GM11168 (cell line): Measurements from ENCODE around the gene ADAM12.
"Not testable (repeated sequence)": the region's sequence is repeated elsewhere in the genome, so short reads cannot be mapped to it uniquely, and the experiment has no call there.

Source experiments
- in situ Hi-C: fragments of 300-500 bp; cut with MboI; formaldehyde crosslinking; loops from one replicate; pipeline ENCODE4 v1.12.0; 2022; ENCODE audit warnings: low sequenced_read_pairs; ENCODE audit not compliant: unreplicated experiment

Gene ADAM12

DNA sequence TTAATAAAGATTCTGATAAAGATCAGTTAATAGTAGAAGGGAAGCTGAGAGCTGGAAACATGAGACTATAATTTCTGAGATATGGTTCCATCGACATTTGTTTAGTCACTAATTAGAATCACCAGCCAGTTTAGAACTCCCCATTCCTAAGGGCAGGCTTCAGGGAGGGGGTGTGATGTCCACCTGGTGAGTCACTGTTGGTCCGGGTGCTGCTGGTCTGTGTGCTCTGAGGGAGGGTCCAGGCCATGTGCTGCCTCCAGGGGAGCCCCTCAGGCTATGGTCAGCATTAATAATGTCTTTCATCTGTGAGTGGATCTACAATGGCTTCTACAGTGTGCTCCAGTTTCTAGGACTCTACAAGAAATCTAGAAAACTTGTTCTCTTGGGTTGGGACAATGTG is 115.8 kb downstream of the ADAM12 start:
- in situ Hi-C loops, result no loop called here

GRCh38 chr10:126270111-126270510 is 118.2 kb downstream of the ADAM12 start:
- in situ Hi-C loops, result no loop called here

DNA sequence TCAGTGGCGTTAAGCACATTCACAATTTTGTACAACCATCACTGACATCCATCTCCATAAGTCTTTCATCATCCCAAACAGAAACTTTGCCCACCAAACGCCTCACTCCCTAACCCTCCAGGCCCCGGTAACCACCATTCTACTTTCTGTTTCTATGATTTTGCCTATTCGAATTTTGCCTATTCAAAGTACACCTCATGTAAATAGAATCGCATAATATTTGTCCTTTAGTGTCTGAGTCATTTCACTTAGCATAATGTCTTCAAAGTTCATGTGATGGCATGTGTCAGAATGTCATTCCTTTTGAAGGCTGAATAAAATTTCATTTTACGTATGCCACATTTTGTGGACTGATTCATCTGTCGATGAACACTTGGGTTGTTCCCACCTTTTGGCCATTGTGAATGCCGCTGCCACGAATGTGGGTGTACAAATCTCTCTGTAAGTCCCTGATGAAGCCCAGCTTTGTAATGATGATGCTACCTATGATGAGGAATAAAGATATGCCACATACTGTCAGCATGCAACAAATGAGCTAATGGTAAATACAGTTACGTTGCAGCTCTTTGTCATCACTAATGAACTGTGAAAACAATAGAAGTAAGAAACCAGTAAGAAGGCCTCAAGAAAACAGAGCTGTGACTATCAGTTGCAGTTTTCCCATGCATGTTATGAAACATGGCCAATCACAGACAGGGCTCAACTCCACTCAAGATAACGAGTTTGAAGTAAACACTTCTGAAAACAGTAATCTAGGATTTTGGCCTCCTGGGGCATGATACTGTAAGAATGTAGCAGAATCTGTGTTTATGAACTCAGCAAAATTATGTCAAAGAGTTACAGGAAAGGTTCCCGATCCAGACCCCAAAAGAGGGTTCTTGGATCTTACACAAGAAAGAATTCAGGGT is 120.0 kb downstream of the ADAM12 start:
- in situ Hi-C loops, result no loop called here

DNA sequence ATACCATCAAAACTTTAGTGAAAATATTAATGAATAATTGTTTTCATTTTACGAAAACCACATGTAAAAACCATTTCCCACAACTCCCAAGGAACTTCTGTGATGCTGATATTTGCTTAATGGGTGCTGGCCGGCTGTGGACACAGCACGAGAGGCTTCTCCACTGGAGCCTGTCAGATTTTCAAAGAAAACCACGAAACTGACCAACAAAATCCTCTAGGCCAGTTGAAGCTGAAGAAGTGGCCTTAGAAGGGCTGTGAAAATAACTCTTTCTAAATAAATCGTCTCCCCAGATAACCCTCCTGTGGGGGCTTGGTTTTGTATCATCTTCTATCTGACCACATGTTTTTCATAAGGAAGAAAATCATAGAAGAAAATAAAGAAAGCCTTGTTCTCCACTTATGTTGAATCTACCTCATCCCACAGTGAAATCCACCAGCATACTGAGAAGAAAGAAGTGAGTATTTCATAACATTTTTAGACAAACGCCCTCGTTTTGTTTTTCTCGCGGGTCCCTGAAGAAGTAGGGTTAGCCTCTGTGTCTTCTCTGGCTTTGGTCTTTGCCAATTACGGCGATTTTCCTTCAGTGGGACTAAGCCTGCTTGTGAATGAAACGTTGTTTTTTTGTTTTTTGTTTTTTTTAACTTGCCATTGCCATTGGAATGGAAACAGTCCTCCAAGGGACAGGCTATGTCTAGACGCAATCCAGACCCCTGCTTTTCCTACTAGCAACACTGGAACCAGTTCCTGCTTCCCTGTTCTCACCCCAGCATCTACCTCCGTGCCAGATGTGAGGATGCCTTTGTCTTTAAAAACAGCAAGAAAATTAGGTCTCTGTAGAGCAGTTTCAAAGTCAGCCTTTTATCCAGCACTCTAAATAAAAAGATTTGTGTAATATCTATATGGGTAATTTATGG is 123.9 kb downstream of the ADAM12 start:
- in situ Hi-C loops, result no loop called here

- in situ Hi-C loops, result no loop called here
Observed at GRCh38 chr10:126263006-126263676, 125.1 kb downstream of the ADAM12 start.

- in situ Hi-C loops, result no loop called here
Observed at GRCh38 chr10:126262233-126262838, 125.9 kb downstream of the ADAM12 start.

GRCh38 chr10:126259760-126260479 is 128.4 kb downstream of the ADAM12 start:
- in situ Hi-C loops, result no loop called here

- in situ Hi-C loops, result no loop called here
Observed at GRCh38 chr10:126256864-126257263, 131.4 kb downstream of the ADAM12 start.

- in situ Hi-C loops, result no loop called here
Observed at GRCh38 chr10:126255313-126255712, 133.0 kb downstream of the ADAM12 start.

DNA sequence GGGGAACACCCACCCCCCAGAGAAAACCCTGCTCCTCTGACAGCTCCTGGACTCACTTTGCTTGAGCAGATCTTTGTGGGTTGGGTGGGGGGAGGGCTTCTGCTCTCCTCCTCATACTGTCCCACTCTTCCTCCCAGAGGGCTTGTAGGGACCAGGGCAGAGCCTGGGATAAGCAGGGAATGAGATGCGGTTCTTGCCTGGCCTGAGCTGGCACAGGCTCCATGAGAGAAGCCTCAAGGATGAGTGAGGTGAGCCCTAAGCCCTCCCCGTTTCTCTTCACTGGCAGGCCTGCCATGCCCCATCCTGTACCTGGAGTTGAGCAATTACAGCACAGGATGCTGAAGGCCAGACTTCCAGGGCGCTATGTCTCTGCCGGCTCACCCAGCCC is 134.7 kb downstream of the ADAM12 start:
- in situ Hi-C loops, result no loop called here

GRCh38 chr10:126252884-126253610 is 135.2 kb downstream of the ADAM12 start:
- in situ Hi-C loops, result no loop called here

DNA sequence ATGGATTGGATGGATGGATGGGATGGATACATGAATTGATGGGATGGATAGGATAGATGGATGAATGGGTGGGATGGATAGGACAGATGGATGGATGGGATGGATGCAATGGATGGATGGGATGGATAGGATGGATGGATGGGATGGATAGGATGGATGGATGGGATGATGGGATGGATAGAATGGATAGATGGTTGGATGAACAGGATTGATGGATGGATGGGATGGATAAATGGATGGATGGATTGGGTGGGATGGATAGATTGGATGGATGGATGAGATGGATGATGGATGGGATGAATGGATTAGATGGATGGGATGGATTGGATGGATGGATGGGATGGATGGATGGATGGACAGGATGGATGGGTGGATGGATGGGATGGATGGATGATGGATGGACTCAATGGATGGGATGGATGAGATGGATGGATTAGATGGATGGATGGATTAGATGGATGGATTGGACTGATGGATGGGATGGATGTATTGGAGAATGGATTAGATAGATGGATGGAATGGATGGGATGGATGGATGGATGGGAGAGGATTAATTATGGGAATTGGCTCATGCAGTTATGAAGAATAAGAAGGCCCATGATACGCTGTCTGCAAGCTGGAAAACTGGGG is 136.4 kb downstream of the ADAM12 start:
- in situ Hi-C loops, result no loop called here

DNA sequence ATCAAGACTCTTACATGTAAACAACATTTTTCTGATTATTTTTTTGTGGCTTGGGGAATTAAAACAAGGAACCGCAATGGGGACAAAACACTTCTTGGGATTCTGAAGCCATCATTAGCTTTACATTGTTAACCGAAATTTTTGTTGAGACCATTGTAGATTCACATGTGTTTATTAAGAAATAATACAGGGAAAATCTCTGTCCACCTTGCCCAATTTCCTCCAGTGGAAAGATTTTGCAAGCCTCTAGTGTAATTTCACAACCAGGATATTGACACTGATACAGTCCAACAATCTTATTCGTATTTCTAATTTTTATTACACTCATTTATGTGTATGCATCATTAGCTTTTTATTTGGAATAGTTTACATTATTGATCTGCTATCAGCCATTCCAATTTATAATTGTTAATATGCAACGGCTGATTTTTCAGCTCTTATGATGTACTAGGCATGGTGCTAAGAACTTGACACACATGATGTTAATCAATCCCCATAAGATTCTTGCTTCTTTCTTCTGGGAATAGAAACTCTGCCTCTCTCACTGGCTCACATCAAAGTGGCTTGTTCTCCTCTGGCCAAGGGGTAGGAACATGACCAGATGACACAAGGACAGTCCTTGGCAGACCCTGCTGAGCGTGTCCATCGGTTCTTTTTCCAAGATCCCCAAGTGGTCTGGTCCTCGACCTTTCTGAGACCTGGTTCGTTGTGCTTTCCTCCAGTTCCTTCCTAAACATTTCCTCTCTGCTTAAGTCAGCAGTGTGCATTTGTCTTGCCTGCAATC is 137.6 kb downstream of the ADAM12 start:
- in situ Hi-C loops, result no loop called here

GRCh38 chr10:126250045-126250444 is 138.2 kb downstream of the ADAM12 start:
- in situ Hi-C loops, result no loop called here

- in situ Hi-C loops, result no loop called here
Observed at GRCh38 chr10:126247446-126247975, 140.8 kb downstream of the ADAM12 start.

- in situ Hi-C loops, result not testable (repeated sequence)
Observed at GRCh38 chr10:126246396-126246795, 141.9 kb downstream of the ADAM12 start.

DNA sequence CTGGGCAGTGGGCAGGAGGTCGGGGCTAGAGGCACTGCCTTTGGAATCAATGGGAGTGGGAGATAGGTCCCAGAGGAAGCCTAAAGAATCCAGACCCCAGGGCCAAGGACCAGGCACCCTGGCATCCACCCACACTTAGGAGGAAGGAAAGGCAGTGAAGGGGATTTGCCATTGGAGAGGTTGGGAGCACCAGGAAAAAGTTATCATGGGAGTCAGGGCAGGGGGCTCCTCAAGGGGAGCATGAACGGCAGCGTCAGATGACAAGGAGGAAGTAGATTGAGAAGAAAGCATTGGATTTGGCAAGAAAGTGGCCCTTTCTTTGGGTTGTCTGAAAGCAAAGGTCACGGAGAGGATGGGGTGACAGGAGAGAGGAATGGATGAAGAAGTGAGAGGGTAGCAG is 142.8 kb downstream of the ADAM12 start:
- in situ Hi-C loops, result no loop called here
